Loucy (cell line): ENCODE results near the gene NMNAT2.

ENCODE experiments used
- EZH2phosphoT487 ChIP-seq: fragments of 200-600 bp; IDR thresholded peaks from 2 replicates; pipeline ENCODE4 v1.6.1; 2018; ENCODE audit warnings: antibody characterized with exemption, mild to moderate bottlenecking, moderate library complexity, borderline replicate concordance
- TF ChIP-seq, protein P1 (sequence below): fragments of 200-600 bp; sonication (generic); conservative IDR thresholded peaks from 2 replicates; pipeline ENCODE4 v1.5.1; 2014; ENCODE audit warnings: mild to moderate bottlenecking, antibody characterized with exemption, low read length

DNA sequence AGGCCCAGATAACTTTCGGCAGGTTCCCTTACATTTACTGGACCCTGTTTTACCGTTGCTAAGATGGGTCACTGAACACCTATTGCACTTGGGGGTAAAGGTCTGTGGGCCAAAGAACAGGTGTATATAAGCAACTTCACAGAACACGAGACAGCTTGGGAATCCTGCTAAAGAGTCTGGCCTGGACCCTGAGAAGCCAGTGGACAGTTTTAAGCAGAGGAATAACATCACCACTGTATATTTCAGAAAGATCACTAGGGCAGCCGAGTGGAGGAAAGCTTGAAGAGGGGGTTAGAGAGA, 177.7 kb downstream of the NMNAT2 start:
- TF ChIP-seq, protein P1, sequence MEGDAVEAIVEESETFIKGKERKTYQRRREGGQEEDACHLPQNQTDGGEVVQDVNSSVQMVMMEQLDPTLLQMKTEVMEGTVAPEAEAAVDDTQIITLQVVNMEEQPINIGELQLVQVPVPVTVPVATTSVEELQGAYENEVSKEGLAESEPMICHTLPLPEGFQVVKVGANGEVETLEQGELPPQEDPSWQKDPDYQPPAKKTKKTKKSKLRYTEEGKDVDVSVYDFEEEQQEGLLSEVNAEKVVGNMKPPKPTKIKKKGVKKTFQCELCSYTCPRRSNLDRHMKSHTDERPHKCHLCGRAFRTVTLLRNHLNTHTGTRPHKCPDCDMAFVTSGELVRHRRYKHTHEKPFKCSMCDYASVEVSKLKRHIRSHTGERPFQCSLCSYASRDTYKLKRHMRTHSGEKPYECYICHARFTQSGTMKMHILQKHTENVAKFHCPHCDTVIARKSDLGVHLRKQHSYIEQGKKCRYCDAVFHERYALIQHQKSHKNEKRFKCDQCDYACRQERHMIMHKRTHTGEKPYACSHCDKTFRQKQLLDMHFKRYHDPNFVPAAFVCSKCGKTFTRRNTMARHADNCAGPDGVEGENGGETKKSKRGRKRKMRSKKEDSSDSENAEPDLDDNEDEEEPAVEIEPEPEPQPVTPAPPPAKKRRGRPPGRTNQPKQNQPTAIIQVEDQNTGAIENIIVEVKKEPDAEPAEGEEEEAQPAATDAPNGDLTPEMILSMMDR = no peak
- no peak for TF ChIP-seq EZH2phosphoT487
